HG03342 (cell line): Measurements from ENCODE around the gene ZNF117.
A peak's percentile ranks its signal among the peaks of the same experiment; 100 is the strongest.
"Not testable (repeated sequence)": the region's sequence is repeated elsewhere in the genome, so short reads cannot be mapped to it uniquely, and the experiment has no call there.

ENCODE experiments used
- ATAC-seq: cut with Tn5 transposase; IDR thresholded peaks from one replicate; pipeline ENCODE4 v1.9.1; 2021; ENCODE audit warnings: mild to moderate bottlenecking, moderate library complexity; ENCODE audit not compliant: unreplicated experiment

ZNF117 gene

DNA sequence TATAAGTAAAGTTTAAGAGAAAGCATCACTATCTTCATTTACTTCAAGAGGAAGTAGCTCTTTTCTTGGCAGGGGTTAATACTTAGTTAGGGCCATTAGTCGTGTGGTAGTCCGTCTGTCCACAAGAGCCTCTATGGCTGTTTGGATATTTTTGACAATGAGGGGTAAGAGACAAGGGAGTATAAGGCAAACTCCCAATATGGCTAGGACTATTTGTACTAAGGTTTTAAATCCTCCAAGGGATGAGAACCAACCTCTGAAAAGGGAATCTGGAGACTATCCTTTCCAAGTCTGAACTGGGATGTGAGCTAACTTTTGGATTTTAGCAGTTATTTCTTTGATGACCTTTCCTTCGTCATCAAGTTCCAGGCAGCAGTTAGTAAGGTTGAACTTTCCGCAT, at the start of gene ZNF117:
Gene ZNF117, minus strand, starts transcription at position 101 of the 400 bp plus-strand sequence.
- no peak for ATAC-seq

DNA sequence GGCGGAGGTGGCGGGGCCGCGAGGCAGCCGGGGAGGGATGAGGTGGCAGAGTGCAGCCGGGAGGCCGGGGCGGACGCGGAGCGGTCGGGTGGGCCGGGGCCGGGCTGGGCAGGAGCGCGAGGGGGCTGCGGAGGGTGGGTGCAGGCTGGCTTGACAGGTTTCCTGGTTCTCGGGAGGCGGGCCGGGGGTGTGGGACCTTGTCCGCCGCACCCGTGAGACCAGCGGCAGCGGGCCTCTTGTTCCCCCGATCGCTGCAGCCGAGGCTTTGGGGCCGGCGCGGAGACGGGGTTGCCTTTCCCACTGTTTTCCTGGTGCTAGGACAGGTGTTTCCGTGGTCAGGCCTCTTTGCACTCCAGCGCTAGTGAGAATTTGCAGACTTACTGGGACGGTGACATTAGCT, 47.9 kb upstream of the ZNF117 start:
- ATAC-seq, result peak; percentile 12

DNA sequence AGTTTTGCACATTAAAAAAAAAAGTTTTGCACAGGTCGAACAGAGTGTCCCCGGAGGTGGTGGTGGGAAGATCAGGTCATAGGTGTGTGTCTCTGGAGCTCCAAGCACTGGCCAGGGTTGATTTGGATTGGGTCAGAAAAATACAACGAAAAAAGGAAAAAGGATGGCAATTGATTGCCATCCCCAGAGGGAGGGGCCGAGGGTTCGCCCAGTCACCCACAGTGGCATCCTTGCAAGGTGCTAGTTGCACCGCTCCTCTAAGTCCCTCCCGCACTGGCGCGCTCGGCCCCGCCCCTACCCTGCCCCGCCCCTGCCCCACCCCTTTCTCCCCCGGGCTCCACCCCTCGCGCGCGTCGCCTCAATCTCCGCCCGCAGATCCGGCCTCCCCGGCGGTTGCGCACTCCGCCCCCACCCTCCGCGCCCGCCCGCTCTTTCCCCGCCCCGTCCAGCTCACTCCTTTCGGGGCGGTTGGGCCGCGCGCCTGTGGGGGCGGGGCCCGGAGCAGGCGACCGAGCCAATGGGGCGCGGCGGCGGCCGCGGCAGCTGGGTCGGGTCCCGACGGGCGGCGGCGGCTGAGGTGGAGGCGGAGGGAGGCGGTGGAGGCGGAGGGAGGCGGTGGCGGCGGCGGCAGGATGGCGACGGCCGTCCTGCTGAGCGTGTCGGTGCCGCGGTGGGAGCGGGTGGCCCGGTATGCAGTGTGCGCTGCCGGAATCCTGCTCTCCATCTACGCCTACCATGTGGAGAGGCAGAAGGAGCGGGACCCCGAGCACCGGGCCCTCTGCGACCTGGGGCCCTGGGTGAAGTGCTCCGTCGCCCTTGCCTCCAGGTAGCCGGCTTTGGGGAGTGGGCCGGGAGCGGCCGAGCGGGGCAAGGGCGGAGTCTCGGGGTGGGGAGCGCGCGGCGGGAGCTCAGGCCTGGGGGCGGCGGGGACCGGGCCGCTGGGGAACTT, 47.2 kb upstream of the ZNF117 start:
- peak; percentile 83 for ATAC-seq

DNA sequence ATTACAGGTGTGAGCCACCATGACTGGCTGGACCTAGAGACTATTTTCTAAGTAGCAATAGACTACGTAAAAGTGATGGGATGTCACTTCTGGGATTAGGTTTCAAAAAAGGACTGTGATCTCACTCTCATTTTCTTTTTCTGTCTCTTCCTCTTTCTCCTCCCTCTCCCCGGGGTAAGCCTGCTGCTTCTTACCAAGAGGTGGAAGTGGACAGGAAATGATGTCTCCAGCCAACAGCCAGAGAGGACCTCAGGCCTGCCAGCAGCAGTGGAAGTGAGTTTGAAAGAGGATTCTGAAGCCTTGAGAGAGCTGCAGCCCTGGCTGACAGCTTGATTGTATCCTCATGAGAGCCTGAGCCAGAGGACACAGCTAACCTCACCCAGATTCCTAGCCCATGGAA, 45.7 kb upstream of the ZNF117 start:
- not testable (repeated sequence) for ATAC-seq

DNA sequence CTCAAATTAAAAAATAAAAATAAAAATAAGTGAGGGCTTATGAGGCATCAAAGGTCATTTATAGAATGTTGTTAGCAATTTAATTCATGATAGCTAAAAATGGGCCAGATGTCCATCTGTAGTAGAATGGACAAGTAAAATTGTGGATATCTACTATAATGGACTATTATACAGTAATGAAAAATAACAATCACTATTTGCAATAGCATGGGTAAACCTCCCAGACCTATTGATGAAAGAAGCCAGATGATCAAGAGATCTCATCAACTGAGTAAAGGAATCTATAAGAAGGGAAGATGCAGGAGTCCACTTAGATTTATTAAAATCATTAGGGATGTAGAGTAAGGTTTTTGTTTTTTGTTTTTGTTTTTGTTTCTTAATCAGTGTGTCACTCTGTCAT, 44.6 kb upstream of the ZNF117 start:
- ATAC-seq, result not testable (repeated sequence)

DNA sequence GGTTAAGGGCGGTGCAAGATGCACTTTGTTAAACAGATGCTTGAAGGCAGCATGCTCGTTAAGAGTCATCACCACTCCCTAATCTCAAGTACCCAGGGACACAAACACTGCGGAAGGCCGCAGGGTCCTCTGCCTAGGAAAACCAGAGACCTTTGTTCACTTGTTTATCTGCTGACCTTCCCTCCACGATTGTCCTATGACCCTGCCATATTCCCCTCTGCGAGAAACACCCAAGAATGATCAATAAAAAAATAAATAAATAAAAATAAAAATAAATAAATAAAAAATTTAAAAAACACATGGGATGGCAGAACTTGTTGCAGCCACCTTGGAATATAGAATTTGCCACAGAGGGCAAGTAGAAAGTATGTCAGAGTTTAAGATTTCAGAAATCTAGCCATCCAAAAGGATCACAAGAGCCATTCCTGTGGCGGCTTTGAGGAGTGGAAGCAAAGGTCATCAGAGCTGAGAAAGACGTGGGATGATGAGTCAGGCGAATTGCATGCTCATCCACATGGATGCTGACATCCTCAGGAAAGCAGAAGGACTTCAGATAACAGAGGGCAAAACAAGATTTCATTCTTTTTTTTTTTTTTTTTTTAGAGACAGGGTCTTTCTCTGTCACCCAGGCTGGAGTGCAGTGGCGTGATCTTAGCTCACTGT, 43.4 kb upstream of the ZNF117 start:
- not testable (repeated sequence) for ATAC-seq

DNA sequence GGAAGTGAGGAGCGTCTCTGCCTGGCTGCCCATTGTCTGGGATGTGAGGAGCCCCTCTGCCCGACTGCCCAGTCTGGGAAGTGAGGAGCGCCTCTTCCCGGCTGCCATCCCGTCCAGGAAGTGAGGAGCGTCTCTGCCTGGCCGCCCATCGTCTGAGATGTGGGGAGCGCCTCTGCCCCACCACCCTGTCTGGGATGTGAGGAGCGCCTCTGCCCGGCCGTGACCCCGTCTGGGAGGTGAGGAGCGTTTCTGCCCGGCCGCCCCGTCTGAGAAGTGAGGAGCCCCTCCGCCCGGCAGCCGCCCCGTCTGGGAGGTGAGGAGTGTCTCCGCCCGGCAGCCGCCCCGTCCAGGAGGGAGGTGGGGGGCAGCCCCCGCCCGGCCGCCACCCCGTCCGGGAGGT, 42.6 kb upstream of the ZNF117 start:
- not testable (repeated sequence) for ATAC-seq

DNA sequence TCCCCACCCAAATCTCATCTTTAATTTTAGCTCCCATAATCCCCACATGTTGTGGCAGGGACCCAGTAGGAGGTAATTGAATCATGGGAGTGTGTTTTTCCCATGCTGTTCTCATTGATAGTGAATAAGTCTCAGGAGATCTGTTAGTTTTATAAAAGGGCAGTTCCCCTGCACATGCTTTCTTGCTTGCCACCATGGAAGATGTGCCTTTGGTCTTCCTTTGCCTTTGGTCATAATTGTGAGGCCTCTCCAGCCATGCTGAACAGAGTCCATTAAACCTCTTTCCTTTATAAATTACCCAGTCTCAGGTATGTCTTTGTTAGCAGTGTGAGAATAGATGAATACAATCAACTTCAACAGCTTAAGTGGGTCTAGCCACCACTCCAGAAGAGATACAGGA, 34.2 kb upstream of the ZNF117 start:
- ATAC-seq, result not testable (repeated sequence)

DNA sequence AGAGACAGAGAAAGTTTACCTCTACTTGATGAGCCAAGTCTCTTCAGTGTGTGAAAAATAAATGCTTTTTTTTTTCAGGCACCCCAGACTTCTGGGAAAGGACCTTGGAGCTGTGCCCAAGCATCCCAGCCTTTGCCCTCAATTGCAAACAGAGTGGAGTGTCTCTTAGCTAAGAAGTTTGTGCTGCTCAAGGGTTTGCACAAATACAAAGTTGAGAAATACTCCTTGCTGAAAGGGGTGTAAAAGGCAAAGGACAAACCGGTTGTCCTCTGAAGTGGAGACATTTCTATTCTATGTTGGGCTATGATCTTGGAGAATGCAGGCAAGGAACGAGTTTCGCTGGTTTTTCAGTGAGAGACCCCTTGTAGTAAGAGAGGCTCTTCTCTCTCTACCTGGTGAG, 30.1 kb upstream of the ZNF117 start:
- not testable (repeated sequence) for ATAC-seq

DNA sequence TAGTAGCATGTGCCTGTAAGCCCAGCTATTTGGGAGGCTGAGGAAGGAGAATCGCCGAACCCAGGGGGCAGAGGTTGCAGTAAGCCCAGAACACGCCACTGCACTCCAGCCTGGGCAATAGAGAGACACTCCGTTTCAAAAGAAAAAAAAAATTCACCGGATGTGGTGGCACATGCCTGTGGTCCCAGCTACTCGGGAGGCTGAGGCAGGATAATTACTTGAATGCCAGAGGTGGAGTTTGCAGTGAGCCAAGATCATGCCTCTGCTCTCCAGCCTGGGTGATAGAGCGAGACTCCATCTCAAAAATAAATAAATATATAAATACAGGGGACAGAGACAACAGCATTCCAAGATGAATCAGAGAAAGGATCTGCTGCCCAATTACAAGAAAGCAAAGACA, 19.0 kb upstream of the ZNF117 start:
- ATAC-seq, result not testable (repeated sequence)

DNA sequence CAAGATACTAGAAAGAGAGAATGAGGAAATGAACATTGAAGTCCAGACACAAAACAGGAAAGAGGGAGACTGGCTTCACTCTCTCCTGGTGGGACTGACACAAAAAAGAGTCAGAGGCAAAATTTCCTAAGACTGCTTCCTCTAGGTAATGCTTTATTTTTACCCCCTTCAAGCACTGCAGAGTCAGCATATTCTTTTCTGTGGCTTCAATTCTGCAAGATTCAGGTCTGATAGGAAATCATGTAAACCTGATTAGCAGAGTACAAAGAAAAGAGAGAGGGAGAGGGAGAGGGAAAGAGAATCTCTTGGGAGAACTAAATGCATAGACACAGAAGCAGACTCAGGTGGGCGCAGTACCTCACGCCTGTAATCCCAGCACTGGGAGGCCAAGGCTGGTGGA, 18.6 kb upstream of the ZNF117 start:
- ATAC-seq, result not testable (repeated sequence)

DNA sequence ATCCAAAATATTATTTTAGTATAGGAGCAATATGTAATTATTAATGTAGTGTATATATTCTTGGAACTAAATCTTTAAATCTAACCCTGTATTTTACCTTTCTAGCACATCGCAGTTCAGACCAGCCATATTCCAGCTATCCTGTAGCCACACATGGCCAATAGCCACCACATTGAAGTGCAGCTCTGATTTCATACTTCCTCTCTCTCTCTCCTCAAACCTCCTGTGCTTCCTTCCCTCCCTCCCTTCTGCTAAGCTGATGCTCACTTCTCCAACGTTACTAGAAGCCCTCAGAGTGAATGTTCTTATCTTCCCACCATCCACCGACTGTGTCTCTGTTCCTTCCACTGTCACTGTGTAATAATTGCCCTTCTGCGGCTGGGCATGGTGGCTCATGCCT, 16.2 kb upstream of the ZNF117 start:
- ATAC-seq, result not testable (repeated sequence)

DNA sequence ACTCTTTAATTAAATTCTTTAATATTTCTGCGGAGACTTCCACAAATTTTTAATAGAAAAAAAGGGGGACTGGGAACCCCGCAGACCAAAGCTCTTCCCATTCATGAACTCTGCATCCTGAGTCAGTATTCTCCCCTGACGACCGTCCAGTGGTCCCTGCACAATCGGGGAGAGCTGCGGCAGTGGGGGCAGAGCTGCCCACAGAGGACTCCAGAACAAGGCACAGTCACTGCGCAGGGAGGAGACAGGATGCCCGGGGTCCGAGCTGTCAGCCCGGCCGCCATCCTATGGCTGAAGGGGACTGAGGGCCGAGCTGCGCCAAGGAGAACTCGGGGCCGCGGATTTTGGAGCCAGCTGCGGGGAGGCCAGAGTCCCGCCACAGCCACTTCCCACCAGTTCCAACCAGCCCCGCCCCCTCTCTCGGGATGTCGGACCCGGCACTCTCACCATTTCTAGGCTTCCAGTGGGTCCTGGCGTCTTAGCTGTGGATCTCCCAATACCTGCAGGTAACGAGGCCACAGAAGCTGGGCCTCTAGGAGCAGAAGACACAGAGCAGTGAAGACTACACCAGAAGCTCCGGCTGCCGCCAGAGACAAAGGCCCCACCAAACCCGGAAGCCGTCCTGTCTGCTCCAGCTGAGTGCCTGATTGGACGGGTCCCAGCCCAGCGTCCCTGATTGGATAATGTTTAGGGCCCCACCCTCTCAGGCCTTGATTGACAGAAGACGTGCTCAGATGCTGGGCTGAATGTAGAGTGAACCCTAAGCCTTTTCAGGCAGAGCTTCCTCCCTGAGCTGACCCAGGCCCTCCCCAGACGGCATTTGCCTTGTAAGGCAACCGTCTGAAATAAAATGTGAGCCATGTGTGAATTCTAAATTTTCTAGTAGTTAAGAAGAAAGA, 15.5 kb upstream of the ZNF117 start, which contains the start of gene ERV3-1:
Gene ERV3-1, minus strand, starts transcription at position 594 of the 899 bp plus-strand sequence. CDS start 13,661 bp downstream, outside the sequence.
- peak; percentile 100 for ATAC-seq

DNA sequence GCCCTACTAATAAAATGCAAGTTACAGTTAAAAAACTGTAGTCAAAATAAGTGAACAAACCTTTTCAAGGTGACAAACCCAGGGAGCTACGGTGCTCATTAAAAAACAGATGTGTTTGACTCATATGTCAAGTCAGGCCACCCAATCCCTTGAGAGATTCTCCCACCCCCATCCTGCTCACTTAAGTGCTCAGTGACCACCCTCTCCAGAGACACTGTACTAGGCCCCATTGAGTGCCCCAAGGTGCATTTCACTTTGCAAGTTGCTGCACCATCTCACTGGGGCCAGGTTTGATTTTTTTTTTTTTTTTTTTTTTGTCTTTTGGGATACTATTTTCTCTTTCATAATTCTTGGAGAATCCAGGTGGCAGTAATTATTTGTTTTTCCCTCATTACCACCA, 13.7 kb upstream of the ZNF117 start:
- ATAC-seq, result no peak

DNA sequence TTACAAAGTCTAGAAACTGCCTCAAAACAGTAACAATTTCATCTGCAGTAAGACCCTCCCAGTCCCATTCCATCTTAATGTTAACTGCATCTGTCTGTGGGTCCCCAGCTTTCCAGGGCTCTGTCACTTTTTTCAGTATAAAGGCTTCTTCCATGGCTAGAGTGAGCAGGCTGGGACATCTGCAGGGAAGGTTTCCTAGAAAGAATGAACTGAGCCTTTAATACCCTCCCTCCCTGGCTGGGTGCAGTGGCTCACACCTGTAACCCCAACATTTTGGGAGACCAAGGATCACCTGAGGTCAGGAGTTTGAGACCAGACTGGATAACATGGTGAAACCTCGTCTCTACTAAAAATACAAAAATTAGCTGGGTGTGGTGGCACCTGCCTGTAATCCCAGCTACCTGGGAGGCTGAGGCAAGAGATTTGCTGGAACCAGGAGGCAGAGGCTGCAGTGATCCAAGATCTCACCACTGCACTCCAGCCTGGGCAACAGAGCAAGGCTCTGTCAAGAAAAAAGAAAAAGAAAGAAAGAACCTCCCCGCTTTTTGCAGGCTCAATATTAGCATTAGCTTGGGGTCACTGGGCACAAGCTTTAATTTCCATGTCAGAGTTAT, 12.2 kb upstream of the ZNF117 start:
- no peak for ATAC-seq

DNA sequence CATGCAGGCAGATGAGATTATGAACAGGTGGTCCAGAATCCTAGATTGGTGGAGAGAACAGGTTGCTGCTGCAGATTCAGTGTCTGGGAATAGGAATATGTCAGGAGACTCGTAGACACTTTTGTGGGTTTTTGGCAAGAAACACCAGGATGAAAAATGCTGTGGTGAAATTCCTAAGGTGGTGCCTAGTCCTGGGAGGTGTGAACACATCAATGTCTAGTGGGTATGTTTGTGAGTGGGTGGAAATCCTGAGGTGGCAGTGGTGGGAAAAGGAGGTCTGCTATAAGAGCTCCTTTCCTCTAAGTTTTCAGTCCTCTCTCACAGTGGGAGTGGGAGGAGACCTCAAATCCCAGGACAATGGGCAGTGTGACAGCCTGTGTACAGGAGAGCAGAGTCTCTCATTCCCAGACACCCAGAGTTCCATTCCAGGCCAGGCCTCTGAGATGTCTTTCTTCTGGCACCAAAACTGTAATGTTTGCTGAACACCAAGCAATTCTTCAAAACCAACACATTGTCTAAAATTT, 10.5 kb upstream of the ZNF117 start:
- no peak for ATAC-seq

DNA sequence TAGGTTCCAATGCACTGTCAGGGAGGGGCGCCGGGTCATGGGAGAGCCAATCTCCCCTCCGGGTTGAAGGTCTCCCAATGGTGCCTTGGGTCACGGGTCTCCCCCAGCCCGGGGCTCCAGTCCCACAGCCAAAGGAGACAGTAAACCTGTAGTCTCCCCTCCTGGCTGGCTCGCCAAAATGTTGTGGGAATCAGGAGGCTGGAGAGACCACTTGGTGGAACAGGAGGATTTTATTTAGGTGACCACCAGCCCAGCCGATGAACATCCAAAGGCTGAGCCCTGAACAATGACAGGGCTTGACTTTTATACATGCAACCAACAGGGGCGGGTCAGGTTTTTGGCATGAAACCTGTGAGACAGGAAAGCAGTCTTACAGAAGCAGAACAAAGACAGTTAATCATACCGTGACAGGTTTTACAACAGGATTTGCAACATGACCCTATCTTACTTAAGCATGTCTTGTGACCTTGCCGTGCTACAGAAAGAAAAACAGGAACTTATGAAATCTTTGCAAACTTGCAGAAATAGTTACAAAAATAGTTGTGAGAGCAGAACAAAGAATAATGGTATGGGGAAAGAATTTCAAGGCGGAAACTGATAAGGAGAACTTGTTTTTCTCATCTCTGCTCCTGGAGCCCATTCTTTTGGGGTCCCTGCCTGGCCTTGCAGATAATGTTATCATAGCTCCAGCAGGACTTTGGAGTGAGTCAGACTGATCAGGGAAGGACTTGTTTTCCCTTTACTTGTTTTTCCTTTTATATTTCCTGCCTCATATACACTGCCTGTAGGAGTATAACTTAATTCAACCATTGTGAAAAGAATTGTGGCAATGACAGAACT, 8.5 kb upstream of the ZNF117 start:
- peak; percentile 70 for ATAC-seq

DNA sequence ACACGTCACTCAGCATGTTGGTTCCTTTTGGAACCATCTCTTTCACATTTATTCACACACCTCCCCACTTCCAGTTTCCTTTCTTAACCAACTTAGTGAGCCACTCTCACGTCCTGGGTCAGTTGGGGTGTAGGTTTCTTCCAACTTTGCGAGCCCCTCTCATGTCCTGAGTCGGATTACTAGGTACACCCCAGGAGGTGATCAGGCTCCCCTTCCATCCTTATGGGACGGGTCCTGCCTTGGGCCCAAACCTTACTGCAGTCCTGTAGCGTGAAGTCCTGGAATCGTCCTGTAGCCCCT, 8.0 kb upstream of the ZNF117 start:
- ATAC-seq, result no peak

DNA sequence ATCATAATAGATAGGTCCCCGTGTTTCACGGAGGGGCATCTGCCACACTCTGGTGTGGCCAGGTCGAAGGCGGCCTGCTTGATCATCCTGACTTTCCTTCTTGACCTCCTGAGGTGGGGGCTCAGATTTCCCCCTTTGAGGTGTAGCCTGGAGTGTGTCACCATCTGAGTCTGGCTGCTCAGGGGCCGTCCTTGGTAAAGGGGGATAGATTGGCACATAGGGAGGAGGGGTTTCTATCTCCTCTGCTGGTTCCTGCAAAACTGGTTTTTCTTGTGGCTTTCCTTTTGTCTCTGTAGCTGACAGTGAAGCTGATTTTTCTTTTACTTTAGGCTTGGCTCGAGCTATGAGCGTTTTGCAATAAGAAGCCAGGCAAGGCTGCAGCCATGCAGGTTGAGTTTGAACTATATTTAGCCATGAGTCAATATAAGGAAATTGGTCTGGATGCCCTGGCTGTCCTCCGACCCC, 7.1 kb upstream of the ZNF117 start:
- no peak for ATAC-seq
